Neural cell (in vitro differentiated cells): ENCODE data around the gene SEZ6. TPM values are rescaled to one million over a fixed set of nuclear protein-coding genes. Genes with fewer than 3 reads are reported as not detected.

Experiments used
- H2AFZ ChIP-seq: fragments of 200-600, 300-800 bp; sonication (generic), shearing (Covaris generic); 2 replicates; pipeline ENCODE4 v1.6.0; 2014; ENCODE audit warnings: low read depth, mild to moderate bottlenecking, antibody characterized with exemption, low read length, moderate library complexity
- H3F3A ChIP-seq: fragments of 200-600 bp; shearing (Covaris generic); 2 replicates; pipeline ENCODE4 v1.6.1; 2016; ENCODE audit warnings: mild to moderate bottlenecking, moderate library complexity, mixed read lengths, antibody characterized with exemption, low read length; ENCODE audit not compliant: insufficient read depth, poor library complexity, severe bottlenecking
- H3K27ac ChIP-seq: fragments of 200-600, 300-800 bp; sonication (generic), shearing (Covaris generic); 2 replicates; pipeline ENCODE4 v1.5.1; 2014; ENCODE audit warnings: mild to moderate bottlenecking, low read length, moderate library complexity
- H3K27me3 ChIP-seq: fragments of 300-800, 200-600 bp; sonication (generic), shearing (Covaris generic); 2 replicates; pipeline ENCODE4 v1.6.0; 2014; ENCODE audit warnings: mild to moderate bottlenecking, low read depth, low read length, moderate library complexity; ENCODE audit not compliant: insufficient read depth
- H3K36me3 ChIP-seq: fragments of 300-800, 200-600 bp; sonication (generic), shearing (Covaris generic); 2 replicates; pipeline ENCODE4 v1.5.1; 2014; ENCODE audit warnings: mild to moderate bottlenecking, antibody characterized with exemption, low read length, moderate library complexity; ENCODE audit not compliant: insufficient read depth
- H3K4me2 ChIP-seq: fragments of 300-800, 200-600 bp; sonication (generic), shearing (Covaris generic); 2 replicates; pipeline ENCODE4 v1.6.0; 2014; ENCODE audit warnings: mild to moderate bottlenecking, low read length
- H3K4me3 ChIP-seq: fragments of 300-800, 200-600 bp; sonication (generic), shearing (Covaris generic); 2 replicates; pipeline ENCODE4 v1.5.1; 2014; ENCODE audit warnings: mild to moderate bottlenecking, low read length, moderate library complexity
- H3K79me2 ChIP-seq: fragments of 200-600 bp; shearing (Covaris generic); replicated peaks from 2 replicates; pipeline ENCODE4 v1.6.0; 2014; ENCODE audit warnings: mild to moderate bottlenecking, low read length, moderate library complexity; ENCODE audit not compliant: insufficient read depth
- H3K9ac ChIP-seq: fragments of 300-800, 200-600 bp; sonication (generic), shearing (Covaris generic); 2 replicates; pipeline ENCODE4 v1.6.1; 2016; ENCODE audit warnings: mild to moderate bottlenecking, low read length, mixed read lengths
- H3K9me2 ChIP-seq: fragments of 200-600 bp; shearing (Covaris generic); 2 replicates; pipeline ENCODE4 v1.6.1; 2016; ENCODE audit warnings: mild to moderate bottlenecking, low read length, mixed read lengths; ENCODE audit not compliant: insufficient read depth
- H3K9me3 ChIP-seq: fragments of 200-600, 300-800 bp; sonication (generic), shearing (Covaris generic); 2 replicates; pipeline ENCODE4 v1.6.1; 2016; ENCODE audit warnings: mild to moderate bottlenecking, mixed run types, low read length, moderate library complexity, mixed read lengths
- H4K20me1 ChIP-seq: fragments of 200-600 bp; shearing (Covaris generic); 2 replicates; pipeline ENCODE4 v1.6.1; 2016; ENCODE audit warnings: mild to moderate bottlenecking, mixed run types; ENCODE audit not compliant: insufficient read depth
- EP300 ChIP-seq: fragments of 450-650 bp; conservative IDR thresholded peaks from 2 replicates; pipeline ENCODE4 v1.6.1; 2014; ENCODE audit warnings: antibody characterized with exemption, mild to moderate bottlenecking, moderate library complexity; ENCODE audit not compliant: poor library complexity, severe bottlenecking
- MXI1 ChIP-seq: fragments of 450-650 bp; conservative IDR thresholded peaks from 2 replicates; pipeline ENCODE4 v1.6.1; 2014; ENCODE audit warnings: antibody characterized with exemption, mild to moderate bottlenecking; ENCODE audit not compliant: poor library complexity, severe bottlenecking
- POLR2AphosphoS5 ChIP-seq: IDR thresholded peaks from 2 replicates; pipeline ENCODE4 v1.6.1; 2012
- SMC3 ChIP-seq: fragments of 450-650 bp; conservative IDR thresholded peaks from 2 replicates; pipeline ENCODE4 v1.6.1; 2014; ENCODE audit warnings: antibody characterized with exemption, mild to moderate bottlenecking, moderate library complexity; ENCODE audit not compliant: poor library complexity
- TAF1 ChIP-seq: IDR thresholded peaks from 2 replicates; pipeline ENCODE4 v1.6.1; 2012; ENCODE audit warnings: low read depth
- polyA plus RNA-seq: library from polyadenylated mRNA; depleted of rRNA; stranded (reverse); fragments of >200 nt; gene quantifications from 2 replicates; pipeline ENCODE4 v1.2.3, GENCODE V29; 2014
- TF ChIP-seq, protein P1 (sequence below): IDR thresholded peaks from 2 replicates; pipeline ENCODE4 v1.6.1; 2012; ENCODE audit warnings: borderline replicate concordance

Gene SEZ6
- polyA plus RNA-seq, 1 donor from 2014 or later, result 15.1 TPM

DNA sequence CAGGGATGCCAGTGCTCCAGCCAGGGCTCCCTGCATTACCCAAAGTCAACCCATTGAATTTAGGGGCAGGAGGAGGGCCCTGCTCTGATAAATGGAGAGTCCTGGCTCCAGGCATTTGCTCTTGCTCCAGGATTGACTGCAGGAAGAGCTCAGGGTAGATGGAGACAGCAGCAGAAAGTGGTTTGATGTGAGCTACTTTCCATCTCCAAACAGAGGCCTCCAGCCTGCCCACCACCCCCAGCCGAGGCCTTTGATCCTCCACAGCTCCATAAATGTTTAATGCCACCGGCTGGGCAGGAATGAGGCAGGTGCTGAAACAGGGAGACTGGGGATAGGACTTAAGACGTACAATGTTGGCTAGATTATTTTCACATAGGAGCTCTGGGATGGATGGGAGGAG, 4.3 kb upstream of the SEZ6 start:
- Histone ChIP-seq H3K4me2 (no peak overlapping the region), H2AFZ (no peak overlapping the region), H3K4me3 (no peak overlapping the region)

DNA sequence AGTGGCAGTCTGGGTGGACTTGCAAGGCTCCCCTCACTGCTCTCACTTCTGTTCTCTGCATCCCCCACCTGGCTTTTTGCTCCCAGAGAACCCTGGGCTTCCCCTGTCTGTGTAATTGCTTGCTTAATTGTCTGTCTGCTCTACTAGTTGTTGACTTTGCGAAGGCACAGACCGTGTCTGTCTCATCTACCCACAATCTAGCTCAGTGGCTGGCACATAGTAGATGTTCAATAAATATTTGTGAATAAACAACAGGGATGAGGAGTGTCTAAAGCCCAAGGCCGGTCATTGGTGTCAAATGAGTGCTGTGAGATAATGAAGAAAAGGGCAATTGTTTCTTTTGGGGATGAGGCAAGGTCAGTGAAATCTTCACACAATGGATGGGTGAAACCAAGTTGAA, 2.8 kb upstream of the SEZ6 start:
- no peaks in the 10 kb centered on the region for H3K36me3 ChIP-seq
- H3K27ac ChIP-seq, result no peak overlapping the region
- H3F3A ChIP-seq, result no peaks in the 10 kb centered on the region
- H4K20me1 ChIP-seq, result no peaks in the 10 kb centered on the region
- no peaks in the 10 kb centered on the region for H3K9me3 ChIP-seq
- H3K4me3 ChIP-seq, result no peak overlapping the region
- no peaks in the 10 kb centered on the region for H3K9me2 ChIP-seq
- no peak overlapping the region for H3K4me2 ChIP-seq
- H2AFZ ChIP-seq, result no peak overlapping the region
- TF ChIP-seq MXI1 (no peak), POLR2AphosphoS5 (no peak), SMC3 (no peak), TAF1 (no peak)
- TF ChIP-seq, protein P1, sequence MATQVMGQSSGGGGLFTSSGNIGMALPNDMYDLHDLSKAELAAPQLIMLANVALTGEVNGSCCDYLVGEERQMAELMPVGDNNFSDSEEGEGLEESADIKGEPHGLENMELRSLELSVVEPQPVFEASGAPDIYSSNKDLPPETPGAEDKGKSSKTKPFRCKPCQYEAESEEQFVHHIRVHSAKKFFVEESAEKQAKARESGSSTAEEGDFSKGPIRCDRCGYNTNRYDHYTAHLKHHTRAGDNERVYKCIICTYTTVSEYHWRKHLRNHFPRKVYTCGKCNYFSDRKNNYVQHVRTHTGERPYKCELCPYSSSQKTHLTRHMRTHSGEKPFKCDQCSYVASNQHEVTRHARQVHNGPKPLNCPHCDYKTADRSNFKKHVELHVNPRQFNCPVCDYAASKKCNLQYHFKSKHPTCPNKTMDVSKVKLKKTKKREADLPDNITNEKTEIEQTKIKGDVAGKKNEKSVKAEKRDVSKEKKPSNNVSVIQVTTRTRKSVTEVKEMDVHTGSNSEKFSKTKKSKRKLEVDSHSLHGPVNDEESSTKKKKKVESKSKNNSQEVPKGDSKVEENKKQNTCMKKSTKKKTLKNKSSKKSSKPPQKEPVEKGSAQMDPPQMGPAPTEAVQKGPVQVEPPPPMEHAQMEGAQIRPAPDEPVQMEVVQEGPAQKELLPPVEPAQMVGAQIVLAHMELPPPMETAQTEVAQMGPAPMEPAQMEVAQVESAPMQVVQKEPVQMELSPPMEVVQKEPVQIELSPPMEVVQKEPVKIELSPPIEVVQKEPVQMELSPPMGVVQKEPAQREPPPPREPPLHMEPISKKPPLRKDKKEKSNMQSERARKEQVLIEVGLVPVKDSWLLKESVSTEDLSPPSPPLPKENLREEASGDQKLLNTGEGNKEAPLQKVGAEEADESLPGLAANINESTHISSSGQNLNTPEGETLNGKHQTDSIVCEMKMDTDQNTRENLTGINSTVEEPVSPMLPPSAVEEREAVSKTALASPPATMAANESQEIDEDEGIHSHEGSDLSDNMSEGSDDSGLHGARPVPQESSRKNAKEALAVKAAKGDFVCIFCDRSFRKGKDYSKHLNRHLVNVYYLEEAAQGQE, result no peak
- peaks cover 21% of the 10 kb centered on the region for H3K27me3 ChIP-seq
- H3K9ac ChIP-seq, result no peak overlapping the region
- H3K79me2 ChIP-seq, result no peaks in the 10 kb centered on the region

More for the DNA sequence above, 4.3 kb upstream of the SEZ6 start:
- Histone ChIP-seq H3F3A (no peaks in the 10 kb centered on the region), H4K20me1 (no peaks in the 10 kb centered on the region), H3K79me2 (no peaks in the 10 kb centered on the region), H3K9me2 (no peaks in the 10 kb centered on the region), H3K9me3 (no peaks in the 10 kb centered on the region), H3K36me3 (no peaks in the 10 kb centered on the region), H3K27ac (no peak overlapping the region), H3K27me3 (peaks cover 5% of the 10 kb centered on the region), H3K9ac (no peak overlapping the region)
- TF ChIP-seq TAF1 (no peak), SMC3 (no peak), POLR2AphosphoS5 (no peak), EP300 (no peak)
- TF ChIP-seq, protein P1, result no peak
